Myocyte (in vitro differentiated cells): ENCODE results near the gene TRIM67. TPM values are rescaled to one million over a fixed set of nuclear protein-coding genes. Genes with fewer than 3 reads are reported as not detected.
A peak's percentile ranks its signal among the peaks of the same experiment; 100 is the strongest.
"Not testable (repeated sequence)": the region's sequence is repeated elsewhere in the genome, so short reads cannot be mapped to it uniquely, and the experiment has no call there.

ENCODE experiments used
- DNase-seq: peaks from one replicate; pipeline ENCODE4 v3.0.0-alpha.2; 2012; ENCODE audit warnings: low read depth
- total RNA-seq: library from RNA; depleted of rRNA; stranded (reverse); fragments of >200 nt; gene quantifications from 2 replicates; pipeline ENCODE4 v1.2.3, GENCODE V29; 2014

TRIM67 gene
- total RNA-seq, 1 donor from 2014 or later: not detected

DNA sequence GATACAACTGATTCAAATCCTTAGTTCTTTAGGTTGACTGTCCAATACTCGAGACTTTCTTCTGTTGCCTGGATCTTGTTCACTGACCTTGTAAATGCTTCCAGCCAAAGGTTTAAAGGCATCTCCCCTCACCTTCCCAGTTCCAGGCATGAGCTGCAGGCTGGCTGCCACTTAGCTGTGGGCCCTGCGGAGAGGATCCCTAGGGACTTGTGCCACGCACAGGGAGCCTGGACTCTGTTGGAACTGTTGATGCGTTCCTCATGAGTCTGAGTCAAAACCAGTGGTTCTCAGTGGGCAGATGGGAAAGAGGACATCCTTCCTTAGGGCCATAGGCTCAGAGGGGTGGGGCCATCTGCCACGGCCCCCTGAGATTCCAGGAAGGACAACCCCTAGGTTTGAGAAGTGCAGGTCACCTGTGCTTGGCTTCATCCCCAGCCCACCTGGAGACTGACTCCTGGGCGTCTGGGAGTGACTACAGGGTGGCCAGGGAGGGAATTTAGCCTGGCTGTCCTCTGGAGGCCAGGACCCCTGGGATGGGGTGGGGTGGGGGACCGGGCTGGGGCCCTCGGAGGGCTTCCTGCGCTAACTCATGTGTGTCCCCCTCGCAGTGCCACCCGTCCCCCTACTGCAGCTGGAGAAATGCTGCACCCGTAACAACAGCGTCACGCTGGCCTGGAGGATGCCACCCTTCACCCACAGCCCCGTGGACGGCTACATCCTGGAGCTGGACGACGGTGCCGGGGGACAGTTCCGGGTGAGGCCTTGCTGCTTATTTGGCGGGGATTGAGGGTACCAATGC, 41.6 kb downstream of the TRIM67 start:
- DNase-seq: no peak

GRCh38 chr1:231206856-231207255, 45.0 kb downstream of the TRIM67 start:
- no peak for DNase-seq

DNA sequence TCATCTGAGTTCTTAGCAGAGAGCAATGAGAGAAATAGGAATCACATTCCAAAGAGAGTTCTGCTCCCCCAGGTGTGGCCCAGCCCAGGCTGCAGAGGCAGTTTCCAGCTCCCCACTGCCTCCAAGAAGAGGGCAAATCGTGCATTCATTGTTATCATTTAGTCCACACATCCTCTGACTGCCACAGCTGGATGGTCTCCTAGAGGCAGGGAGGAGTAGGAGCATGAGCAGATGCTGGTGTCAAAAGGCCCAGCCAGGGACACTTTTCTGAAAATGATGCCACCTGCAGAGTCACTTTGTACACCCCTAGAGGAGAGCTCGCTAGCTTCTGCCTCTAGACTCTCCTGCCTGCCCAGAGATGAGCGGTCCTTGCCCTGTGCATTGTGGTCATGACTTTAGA, 45.6 kb downstream of the TRIM67 start:
- DNase-seq: no peak

- DNase-seq: no peak
Observed at GRCh38 chr1:231208980-231209379, 47.1 kb downstream of the TRIM67 start.

DNA sequence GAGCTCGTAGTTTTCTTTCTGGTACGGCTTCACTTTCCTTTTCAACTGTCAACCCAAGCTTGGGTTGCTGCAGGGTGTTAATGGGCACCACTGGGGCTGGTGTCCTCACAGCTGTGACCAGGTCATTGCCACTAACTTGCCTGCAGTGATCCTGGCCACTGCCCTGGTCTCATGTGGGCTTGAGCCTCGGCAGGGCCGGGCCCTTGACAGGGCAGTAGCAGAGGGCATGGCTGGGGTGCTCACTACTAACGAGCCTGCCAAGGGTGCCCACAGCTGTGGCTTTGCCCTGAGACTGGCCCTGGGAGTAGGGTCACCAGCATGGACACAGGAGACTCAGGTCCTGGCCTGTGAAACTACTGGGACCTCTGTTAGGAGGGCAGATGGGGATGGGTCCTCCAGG, 47.7 kb downstream of the TRIM67 start:
- DNase-seq: no peak

DNA sequence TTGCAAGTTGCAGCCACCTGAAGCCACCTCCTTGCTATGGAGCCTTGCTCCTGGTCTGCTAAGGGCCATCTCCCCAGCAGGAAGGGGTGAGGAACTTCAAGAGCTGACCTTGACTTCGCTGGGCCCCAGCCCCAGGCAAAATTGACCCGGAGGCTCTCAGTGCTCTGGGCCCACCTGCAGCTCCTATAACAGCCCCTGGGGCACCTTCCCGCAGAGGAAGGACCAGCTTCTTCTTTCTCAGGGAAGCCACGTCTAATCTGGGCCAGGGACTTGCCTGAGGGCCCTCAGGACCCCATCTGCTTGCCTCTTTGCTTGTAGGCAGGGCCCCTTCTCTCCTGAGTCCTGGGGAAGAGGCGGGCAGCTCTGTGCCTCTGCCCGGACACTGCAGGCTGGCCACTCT, 48.3 kb downstream of the TRIM67 start:
- no peak for DNase-seq

DNA sequence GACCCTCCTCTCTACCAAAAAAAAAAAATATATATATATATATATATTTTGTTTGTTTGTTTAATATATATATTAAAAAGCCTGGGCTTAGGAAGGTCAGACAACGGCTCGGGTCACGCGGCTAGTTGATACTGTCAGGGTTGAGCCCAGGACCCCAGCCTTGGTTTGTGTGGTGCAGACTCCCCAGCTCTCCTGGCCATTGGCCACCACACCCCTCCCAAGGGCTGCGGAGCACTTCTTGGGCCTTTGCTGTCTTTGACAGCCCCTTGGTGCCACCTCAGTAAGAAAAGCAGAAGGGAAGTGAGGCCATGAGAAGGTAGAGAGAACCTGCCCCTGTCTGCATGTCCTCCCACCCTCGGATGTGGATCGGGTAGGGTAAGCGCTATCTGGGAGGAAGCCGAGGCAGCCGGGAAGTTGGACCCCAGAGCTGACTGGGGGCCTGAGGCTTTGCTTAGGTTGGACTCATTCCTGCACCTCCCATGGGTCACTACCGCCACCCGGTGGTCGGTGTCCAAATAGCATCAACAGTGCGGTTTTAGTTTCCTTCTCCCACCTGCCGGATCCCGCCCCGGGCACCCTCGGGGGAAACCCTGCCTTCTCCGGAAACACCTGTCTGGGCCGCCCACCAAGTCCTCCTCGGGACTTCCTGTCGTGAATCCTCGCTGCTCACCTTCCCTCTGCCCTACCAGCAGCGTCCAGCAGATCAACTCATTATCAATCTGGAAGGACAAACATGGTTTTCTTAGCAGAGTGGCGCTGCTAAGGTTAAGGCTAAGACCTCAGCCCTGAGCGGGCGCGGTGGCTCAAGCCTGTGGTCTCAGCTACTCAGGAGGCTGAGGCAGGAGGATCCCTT, 49.4 kb downstream of the TRIM67 start:
- peak; percentile 81 for DNase-seq

GRCh38 chr1:231212301-231212700, 50.4 kb downstream of the TRIM67 start:
- DNase-seq: not testable (repeated sequence)

DNA sequence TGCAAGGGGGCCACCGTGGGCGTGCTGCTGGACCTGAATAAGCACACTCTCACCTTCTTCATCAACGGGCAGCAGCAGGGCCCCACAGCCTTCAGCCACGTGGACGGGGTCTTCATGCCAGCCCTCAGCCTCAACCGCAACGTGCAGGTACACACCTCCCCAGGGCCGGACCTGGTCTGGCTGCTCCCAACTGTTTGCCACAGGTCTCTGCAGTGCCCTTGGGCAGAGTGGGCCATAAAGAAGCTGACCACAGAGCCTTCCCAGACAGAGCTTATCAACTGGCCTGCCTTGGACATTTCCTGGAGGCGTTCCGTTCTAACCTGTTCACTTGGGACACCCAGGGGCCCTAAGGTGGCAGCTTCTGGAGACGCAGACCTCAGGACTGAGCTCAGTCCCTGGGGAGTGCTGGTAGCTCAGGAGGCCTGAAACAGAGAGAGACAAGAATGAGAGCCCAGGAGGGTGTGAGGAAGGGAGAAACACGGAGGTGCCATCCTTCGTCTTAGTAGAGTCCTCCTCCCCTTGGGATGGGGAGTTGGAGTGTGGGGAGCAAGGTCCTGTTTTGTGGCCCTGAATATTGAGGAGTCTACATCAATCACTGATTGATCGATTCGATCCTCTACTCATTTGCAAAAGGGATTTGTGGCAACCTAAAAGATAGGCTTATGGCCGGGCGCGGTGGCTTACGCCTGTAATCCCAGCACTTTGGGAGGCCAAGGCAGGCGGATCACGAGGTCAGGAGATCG, 52.1 kb downstream of the TRIM67 start:
- DNase-seq: no peak

DNA sequence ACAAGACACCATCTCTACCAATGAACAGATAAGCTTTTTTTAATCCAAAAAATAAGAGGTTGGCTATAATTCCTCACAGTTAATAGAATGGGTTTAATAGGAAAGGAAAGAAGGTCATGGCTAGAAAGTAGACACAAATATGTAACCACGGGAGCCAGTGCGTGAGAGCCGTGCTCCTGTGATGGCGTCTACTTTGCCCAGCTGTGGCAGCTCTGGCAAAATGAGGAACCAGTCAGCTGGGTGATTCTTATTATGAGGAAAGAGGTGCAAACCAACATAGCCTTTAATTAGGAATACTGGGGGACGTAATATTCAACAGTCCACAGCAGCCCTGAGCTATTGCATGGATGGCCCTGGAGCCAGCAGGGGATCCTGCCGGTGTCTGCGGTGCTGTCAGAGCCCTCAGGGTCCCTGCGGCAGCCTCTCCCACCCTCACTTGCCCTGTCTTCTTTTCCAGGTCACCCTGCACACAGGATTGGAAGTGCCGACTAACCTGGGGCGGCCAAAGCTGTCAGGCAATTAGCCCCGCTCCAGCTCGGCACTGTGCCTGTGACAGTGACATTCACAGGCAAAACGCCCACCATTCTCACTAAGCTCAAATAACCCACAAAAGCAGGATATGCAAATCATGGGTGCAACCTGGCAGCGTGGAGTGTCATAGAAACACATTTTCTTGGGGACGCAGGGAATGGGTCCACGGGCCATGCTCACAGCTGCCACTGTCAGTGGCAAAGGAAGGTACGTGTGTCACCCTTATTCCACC, 53.2 kb downstream of the TRIM67 start:
- no peak for DNase-seq

DNA sequence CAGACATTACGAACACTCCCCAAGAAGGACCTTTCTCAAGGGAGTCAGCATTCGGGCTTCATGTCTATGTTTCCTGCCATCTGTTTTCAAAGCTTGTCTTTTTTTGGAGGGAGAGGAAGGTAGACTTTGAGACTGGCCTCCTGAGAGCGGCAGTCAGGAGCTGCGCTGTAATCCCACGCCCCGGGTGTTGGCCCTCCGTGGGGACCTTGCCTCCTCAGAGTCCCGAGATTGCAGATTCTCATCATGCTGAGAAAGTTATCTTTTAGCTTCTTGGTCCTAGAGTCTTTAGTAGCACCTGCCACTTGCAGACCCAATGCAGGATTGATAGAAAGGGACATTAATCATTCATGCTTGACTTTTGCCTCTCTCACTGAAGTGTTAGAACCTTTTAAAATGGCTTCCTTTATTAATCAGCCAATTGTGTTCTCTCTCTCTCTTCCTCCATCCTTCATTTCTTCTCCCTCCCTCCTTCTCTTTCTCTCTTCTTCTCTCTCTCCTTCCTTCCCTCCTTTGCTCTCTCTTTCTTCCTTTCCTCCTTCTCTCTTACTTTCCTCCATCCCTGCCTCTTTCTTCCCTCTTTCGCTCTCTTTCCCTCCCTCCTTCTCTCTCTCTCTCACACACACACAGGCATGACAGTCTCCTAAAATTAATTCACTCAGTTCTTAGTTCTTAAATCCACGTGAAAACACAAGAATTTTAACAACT, 54.0 kb downstream of the TRIM67 start:
- no peak for DNase-seq

GRCh38 chr1:231216498-231216897, 54.6 kb downstream of the TRIM67 start:
- no peak for DNase-seq

DNA sequence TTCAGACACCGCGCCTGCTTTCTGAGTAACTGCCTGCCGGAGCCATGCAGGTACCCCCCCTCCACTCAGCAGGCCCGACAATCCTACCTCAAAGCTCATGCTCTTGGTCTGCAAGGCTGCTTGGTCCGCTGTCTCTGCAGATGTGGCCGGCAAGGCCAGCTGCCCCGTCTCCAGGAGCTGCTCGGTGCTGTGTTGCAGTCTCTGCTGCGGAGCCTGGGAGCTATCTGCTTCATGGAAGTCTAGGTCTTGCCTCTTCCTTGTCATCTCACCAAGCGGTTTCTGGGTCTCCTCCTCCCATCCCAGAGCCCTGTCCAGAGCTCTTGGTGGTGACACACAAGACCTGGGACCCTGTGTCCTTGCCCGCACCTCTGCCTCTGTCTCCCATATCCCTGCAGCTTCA, 55.2 kb downstream of the TRIM67 start:
- no peak for DNase-seq

- DNase-seq: no peak
Observed at GRCh38 chr1:231218078-231218477, 56.2 kb downstream of the TRIM67 start.

DNA sequence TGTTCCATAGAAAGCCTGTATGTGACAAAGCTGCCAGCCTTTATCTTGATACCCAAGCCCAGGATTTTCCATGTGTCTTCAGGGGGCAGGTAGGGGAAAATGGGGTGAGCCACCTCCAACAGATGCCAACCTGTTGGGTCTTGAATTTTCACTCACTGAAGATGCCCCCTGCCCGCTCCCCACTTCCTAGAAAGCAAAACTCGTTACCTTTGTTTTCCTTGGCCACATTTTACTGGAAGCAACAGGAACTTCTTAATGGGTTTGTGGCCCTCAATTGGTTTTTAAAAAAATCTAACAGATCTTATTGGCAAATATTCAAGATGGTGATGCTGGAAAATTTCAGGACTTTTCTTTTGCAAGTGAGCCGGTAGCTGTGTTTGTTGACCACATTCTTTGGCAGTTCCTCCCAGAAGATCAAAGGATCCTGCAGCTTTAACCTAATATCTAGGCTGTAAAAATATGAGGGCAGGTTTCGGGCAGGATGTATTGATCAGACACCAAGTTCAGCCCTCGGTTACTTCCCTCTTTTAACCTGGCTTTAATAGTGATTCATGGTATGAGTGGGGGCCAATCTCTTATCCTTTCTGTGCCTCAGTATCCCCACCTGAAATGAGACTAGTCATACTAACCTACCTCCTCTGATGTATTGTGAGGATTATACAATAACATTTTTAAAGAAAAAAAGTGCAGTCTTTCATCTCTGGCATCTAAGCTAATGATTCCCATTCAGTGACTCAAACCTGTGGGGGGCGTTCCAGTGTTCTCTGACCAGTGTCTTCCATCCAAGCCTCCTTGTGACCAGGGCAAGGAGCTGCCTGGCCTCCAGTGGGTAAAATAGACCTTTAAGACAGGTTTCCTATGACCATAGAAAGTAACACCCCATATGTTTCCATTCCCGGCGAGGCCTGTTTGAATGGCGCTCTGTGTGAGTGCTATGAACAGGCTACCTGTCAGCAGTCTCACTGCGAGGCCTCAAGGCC, 57.9 kb downstream of the TRIM67 start:
- DNase-seq: no peak

DNA sequence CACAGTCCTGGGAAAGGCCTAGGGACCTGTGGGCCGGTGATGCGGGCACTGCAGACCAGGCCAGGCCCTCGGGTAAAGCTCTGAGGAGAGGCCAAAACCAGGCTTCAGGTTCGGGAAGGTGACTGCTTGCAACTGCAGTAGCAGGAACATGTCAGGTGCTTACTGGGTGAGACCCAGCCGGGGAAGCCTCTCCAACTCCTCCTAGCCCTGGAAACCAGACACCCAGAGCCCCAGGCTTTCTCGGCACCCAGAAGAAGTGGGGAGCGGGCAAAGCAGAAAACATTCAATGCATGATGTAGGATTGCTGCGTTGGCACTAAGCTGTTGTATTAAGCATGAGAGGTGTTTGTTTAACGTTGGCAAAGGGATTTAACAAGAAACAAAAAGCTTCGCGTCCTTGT, 58.9 kb downstream of the TRIM67 start:
- no peak for DNase-seq

GRCh38 chr1:231226156-231226555, 64.3 kb downstream of the TRIM67 start:
- DNase-seq: no peak

DNA sequence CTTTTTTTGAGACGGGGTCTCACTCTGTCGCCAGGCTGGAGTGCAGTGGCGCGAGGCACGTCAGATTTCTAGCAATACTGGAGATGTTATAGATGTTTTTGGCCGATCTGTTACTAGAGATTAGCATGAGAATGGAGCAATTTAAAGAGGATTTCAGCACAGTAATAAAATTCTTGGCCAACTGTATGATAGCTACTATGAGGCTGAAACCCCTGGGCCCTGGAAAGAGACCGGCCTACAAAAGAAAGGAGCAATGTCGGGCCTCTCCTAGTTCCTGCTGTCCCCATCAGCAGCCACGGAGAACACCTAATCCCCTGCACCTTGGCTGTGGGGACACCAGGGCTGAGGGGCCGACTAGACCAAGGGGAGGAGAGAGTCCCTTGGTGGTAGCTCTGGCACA, 69.7 kb downstream of the TRIM67 start:
- DNase-seq: no peak
